B cell (primary cell): ENCODE results near the gene CIITA.

Experiments
- CTCF ChIP-seq: fragments of 200-600 bp; IDR thresholded peaks from one replicate; pipeline ENCODE4 v1.8.0; 2022; ENCODE audit warnings: antibody characterized with exemption, mild to moderate bottlenecking
- EZH2 ChIP-seq: IDR thresholded peaks from 2 replicates; pipeline ENCODE4 v1.6.1; 2012; ENCODE audit warnings: borderline replicate concordance, low read depth, mild to moderate bottlenecking, moderate library complexity, low read length; ENCODE audit not compliant: insufficient read depth, poor library complexity, severe bottlenecking

GRCh38 chr16:10879681-10880589, 2.9 kb downstream of the CIITA start:
- TF ChIP-seq CTCF = no peak
- TF ChIP-seq EZH2 = no peak
